ENCODE results near the gene RHBDL1. TPM values are rescaled to one million over a fixed set of nuclear protein-coding genes. Genes with fewer than 3 reads are reported as not detected.

RHBDL1 gene
- total RNA-seq, 2 donors from 2014 or later: 3.5 to 5.8 TPM

- Mint-ChIP-seq H3K4me1 (ENCODE audit: low read depth) (peaks cover 6% of the 10 kb centered on the region), H3K9me3 (no peaks in the 10 kb centered on the region), H3K27ac (no peak overlapping the region), H3K36me3 (ENCODE audit: insufficient read depth in 2 of 2) (peaks cover 1% of the 10 kb centered on the region in 2 donors), H3K4me3 (peak overlapping the region; percentile 78 to 88), H3K27me3 (ENCODE audit: low read depth) (no peaks in the 10 kb centered on the region)
- no peak for DNase-seq
- ATAC-seq (replicated peaks in 1 of 2): peak in 1 of 2 donors; percentile 2
Observed at GRCh38 chr16:694863-695354, 19.4 kb downstream of the RHBDL1 start.

DNA sequence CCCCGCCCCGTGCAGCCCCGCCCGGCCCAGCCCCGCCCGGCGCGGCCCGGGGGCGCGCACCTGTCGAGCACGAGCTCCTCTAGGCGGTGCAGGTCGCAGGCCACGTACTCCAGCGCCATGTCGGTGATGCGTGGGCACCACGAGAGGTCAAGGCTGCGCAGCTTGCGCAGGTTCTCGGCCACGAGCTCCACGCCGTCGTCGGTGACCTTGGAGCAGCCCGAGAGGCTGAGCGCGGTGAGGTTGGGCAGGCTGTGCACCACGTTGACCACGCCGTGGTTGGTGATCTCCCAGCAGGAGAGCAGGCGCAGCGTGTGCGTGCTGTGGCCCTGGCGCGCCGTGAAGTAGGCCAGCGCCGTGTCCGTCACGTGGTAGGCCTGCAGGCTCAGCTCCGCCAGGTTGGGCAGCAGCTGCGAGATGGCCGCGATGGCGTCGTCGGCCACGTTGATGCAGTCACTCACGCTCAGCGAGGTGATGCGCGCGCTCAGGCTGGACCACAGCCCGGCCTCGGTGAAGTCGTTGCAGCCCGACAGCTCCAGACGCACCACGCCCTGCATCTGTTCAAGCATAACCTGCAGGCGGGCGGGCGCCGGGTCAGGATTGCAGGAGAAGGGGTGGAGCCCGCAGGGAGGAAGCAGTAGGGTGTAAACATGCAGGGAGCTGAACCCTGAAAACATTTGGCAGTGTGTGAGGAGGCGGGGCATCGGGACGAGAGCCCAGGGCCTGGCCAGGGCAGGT, 20.1 kb downstream of the RHBDL1 start:
- Mint-ChIP-seq H3K36me3 (ENCODE audit: insufficient read depth in 2 of 2) (no peaks in the 10 kb centered on the region), H3K27ac (no peak overlapping the region), H3K4me1 (ENCODE audit: low read depth) (peaks cover 6% of the 10 kb centered on the region), H3K27me3 (ENCODE audit: low read depth) (no peaks in the 10 kb centered on the region), H3K4me3 (peak overlapping the region; percentile 88 to 90), H3K9me3 (no peaks in the 10 kb centered on the region)
- DNase-seq (peak; percentile 80 to 82), ATAC-seq (replicated peaks in 1 of 2) (peak; percentile 86 to 88)

- no peak for DNase-seq
- no peak for ATAC-seq (replicated peaks in 1 of 2)
- H3K9me3 Mint-ChIP-seq: no peaks in the 10 kb centered on the region
- H3K4me3 Mint-ChIP-seq: no peak overlapping the region
- no peaks in the 10 kb centered on the region for H3K36me3 Mint-ChIP-seq (ENCODE audit: insufficient read depth in 2 of 2)
- no peak overlapping the region for H3K27ac Mint-ChIP-seq
- H3K27me3 Mint-ChIP-seq (ENCODE audit: low read depth): peaks cover 23% of the 10 kb centered on the region
- H3K4me1 Mint-ChIP-seq (ENCODE audit: low read depth): peaks cover 6% of the 10 kb centered on the region
Observed at GRCh38 chr16:698911-699671, 23.6 kb downstream of the RHBDL1 start.

DNA sequence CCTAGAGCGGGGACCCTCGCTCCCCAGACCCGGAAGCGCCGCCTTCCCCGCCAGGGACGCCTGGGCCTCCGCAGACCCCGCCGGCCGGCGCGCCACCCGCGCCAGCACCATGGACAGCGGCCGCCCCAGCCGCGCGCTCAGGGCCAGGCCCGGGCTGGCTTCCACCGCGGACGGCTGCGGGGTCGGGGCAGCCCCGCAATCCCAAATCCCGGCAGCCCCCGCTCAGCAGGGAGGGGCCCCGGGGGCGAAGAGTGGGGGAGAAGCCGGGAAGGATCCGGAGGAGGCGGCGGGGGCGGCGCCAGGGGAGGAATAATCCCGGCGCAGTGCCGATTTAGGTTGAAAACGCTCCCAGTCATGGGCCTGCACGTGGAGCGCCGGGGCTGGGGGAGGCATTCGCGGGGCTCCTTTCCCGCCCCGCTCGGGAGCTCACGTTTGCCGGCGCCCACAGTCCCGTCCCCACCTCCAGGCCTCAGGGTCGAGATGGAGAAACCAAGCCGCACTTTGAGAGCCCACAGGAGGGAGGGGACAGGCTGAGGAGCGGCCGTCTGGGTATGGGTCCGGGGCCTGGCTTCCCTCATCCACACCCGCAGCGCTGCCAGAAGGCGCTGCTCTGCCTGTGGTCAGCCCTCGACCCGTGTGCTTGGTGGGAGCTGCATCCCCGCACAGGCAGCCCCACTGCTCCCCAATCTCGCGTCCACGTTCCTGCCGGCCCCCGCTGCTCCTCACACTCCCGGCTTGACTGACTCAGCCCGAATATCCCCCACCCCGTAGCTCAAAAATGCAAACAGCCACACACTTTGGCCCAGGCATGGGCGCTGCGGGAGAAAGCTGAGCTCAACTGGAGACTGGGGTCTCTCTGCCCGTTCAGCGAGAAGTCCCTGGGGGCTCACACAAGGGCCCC, 25.5 kb downstream of the RHBDL1 start:
- Mint-ChIP-seq H3K4me1 (ENCODE audit: low read depth) (no peaks in the 10 kb centered on the region), H3K27me3 (ENCODE audit: low read depth) (peaks cover 28% of the 10 kb centered on the region), H3K4me3 (no peak overlapping the region)

GRCh38 chr16:702341-702740, 26.9 kb downstream of the RHBDL1 start:
- no peak overlapping the region for H3K4me3 Mint-ChIP-seq
- no peaks in the 10 kb centered on the region for H3K36me3 Mint-ChIP-seq (ENCODE audit: insufficient read depth in 2 of 2)
- H3K27ac Mint-ChIP-seq: no peak overlapping the region

More for the DNA sequence above, 25.5 kb downstream of the RHBDL1 start:
- H3K36me3 Mint-ChIP-seq (ENCODE audit: insufficient read depth in 2 of 2): no peaks in the 10 kb centered on the region
- no peaks in the 10 kb centered on the region for H3K9me3 Mint-ChIP-seq
- peak; percentile 54 to 63 for DNase-seq
- ATAC-seq (replicated peaks in 1 of 2): peak; percentile 51 to 64
- no peak overlapping the region for H3K27ac Mint-ChIP-seq

DNA sequence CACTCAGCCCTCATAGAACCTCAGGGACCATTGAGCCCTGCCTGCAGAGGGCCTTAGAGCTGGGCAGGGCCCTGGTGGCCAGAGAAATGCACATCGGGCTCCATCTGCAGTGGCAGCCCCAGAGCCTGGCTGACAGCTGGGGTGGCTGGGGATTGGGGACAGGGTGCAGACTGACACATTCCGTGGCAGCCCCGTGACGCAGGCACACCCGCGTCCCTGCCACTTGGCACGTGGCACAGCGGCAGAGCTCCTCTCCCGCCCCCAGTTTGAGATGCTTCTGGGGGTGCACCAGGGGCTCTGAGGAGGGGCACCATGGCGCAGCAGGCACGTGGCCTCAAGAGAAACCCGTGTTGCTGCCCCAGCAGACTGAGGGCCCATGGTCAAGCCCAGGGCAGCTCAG, 27.9 kb downstream of the RHBDL1 start:
- no peak for DNase-seq
- Mint-ChIP-seq H3K27ac (no peak overlapping the region), H3K9me3 (no peaks in the 10 kb centered on the region), H3K27me3 (ENCODE audit: low read depth) (peaks cover 51% of the 10 kb centered on the region), H3K4me1 (ENCODE audit: low read depth) (no peaks in the 10 kb centered on the region), H3K36me3 (ENCODE audit: insufficient read depth in 2 of 2) (no peaks in the 10 kb centered on the region), H3K4me3 (no peak overlapping the region)
- no peak for ATAC-seq (replicated peaks in 1 of 2)

More at GRCh38 chr16:702341-702740, 26.9 kb downstream of the RHBDL1 start:
- H3K27me3 Mint-ChIP-seq (ENCODE audit: low read depth): peaks cover 40% of the 10 kb centered on the region
- no peaks in the 10 kb centered on the region for H3K9me3 Mint-ChIP-seq
- no peaks in the 10 kb centered on the region for H3K4me1 Mint-ChIP-seq (ENCODE audit: low read depth)
- no peak for DNase-seq
- no peak for ATAC-seq (replicated peaks in 1 of 2)

DNA sequence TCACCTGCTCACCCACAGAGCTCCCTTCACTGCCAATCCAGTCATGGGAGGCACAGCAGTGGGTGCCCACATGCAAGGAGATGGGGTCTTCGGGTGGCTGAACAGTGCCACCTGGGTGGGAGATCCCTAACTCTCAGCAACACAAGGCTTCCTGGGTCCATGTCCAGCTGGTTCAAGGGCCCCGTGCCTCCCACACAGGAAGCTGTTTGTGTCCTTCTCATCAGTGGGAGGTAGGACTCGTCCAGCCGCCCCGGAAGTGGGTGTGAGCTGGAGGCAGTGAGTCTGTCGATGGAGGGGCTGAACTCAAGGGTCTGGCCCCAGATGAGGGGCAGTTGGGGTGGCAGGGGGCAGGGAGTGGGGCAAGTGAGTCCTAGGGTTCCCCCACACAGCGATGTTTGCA, 28.6 kb downstream of the RHBDL1 start:
- DNase-seq (no peak), ATAC-seq (replicated peaks in 1 of 2) (no peak)
- Mint-ChIP-seq H3K4me1 (ENCODE audit: low read depth) (no peaks in the 10 kb centered on the region), H3K9me3 (no peaks in the 10 kb centered on the region), H3K4me3 (no peak overlapping the region), H3K36me3 (ENCODE audit: insufficient read depth in 2 of 2) (no peaks in the 10 kb centered on the region), H3K27ac (no peak overlapping the region), H3K27me3 (ENCODE audit: low read depth) (peaks cover 53% of the 10 kb centered on the region)

- peak overlapping the region in 1 of 2 donors; percentile 27 for H3K4me3 Mint-ChIP-seq
Observed at GRCh38 chr16:704552-705380, 29.3 kb downstream of the RHBDL1 start.

DNA sequence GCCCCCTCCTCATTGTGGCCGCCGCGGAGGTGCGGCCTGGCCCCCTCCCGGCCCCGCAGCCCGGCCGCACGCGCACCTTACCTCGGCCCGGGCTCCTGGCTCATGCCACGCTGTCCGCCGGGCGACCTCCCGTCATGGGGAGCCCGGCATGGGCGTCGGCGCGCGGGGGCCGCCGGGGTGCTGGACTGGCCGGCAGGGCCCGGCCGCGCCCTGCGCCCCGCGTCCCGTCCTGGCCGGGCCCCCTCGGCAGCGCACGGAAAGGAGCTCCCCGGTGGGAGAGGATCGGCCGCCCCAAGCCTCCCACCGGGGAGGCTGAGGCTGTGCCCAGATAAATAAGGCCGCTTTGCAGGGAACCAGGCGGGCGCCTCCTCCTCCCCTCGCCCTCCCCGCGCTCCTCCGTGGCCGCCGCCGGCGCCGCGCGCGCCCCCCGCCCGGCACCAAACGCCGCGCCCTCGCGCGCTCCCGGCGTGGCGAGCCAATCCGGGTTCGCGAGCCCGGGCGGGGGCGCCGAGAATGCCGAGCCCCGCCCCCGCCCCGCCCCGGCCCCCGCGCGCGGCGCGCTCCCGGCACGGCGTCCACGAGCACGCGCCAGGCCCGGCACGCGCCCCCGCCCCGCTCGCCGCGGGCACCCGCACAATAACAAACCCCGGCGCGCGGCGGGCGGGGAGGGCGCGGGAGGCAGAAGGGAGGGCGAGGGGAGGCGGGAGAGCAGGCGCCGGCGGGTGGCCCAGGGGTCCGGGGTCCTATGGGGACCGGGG, 30.1 kb downstream of the RHBDL1 start, which contains the start of gene FBXL16:
Gene FBXL16 (minus strand): TSS at position 371 of the 758 bp plus-strand sequence. CDS start 8,396 bp downstream, outside the sequence.
- DNase-seq: no peak
- H3K36me3 Mint-ChIP-seq (ENCODE audit: insufficient read depth in 2 of 2): no peaks in the 10 kb centered on the region

More at GRCh38 chr16:704552-705380, 29.3 kb downstream of the RHBDL1 start:
- no peak for DNase-seq
- no peak for ATAC-seq (replicated peaks in 1 of 2)
- Mint-ChIP-seq H3K9me3 (no peaks in the 10 kb centered on the region), H3K27me3 (ENCODE audit: low read depth) (peaks cover 53% of the 10 kb centered on the region), H3K4me1 (ENCODE audit: low read depth) (no peaks in the 10 kb centered on the region), H3K36me3 (ENCODE audit: insufficient read depth in 2 of 2) (no peaks in the 10 kb centered on the region), H3K27ac (no peak overlapping the region)

DNA sequence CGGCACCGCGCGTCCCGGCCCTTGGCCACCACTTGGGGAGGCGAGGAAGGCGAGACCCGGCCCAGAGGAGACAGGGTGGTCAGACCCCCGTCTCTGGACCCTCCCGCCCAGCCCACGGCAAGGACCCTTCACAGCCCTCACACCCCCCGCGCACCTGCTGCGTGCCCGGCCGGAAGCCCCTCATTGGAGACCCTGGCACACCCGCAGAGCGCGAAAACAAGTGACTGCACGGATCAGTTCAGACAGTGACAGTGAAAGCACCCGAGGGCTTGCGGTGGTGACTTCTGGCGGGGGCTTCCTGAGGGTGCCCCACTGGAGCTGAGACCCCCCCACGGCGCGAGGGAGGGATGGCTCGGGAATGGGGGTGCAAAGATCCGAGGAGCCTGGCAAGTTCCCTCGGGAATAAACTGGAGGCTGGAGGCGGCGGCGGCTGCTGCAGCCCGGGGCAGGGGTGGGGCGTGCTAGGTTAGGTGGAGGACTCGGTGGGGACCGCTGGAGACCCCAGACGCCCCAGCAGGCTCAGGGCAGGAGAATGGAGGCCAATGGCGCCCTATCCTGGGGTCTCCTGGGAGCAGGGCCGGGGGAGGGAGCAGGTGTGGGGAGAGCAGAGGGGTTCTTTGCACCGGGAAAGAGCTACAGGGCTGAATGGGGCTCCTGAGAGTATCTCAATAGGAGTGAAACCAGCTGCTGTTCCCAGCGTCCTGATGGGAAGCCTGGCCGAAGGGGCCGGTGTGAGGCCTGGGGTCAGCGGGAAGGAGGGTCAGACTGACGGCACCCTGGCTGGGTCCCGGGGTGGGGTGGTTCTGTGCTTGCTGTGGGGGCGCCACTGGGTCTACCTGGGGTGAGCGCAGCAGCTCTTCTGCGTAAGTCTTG, 31.0 kb downstream of the RHBDL1 start:
- no peak overlapping the region for H3K4me3 Mint-ChIP-seq
- peaks cover 49% of the 10 kb centered on the region for H3K27me3 Mint-ChIP-seq (ENCODE audit: low read depth)
- H3K9me3 Mint-ChIP-seq: no peaks in the 10 kb centered on the region
- no peak for DNase-seq
- no peak overlapping the region for H3K27ac Mint-ChIP-seq
- no peaks in the 10 kb centered on the region for H3K36me3 Mint-ChIP-seq (ENCODE audit: insufficient read depth in 2 of 2)
- H3K4me1 Mint-ChIP-seq (ENCODE audit: low read depth): no peaks in the 10 kb centered on the region
- ATAC-seq (replicated peaks in 1 of 2): no peak

More for the DNA sequence above, 30.1 kb downstream of the RHBDL1 start, which contains the start of gene FBXL16:
- Mint-ChIP-seq H3K9me3 (no peaks in the 10 kb centered on the region), H3K4me3 (no peak within 1 kb of the TSS), H3K27me3 (ENCODE audit: low read depth) (peaks cover 53% of the 10 kb centered on the region), H3K4me1 (ENCODE audit: low read depth) (no peaks in the 10 kb centered on the region), H3K27ac (no peak within 1 kb of the TSS)
- no peak for ATAC-seq (replicated peaks in 1 of 2)

GRCh38 chr16:707062-707538, 31.6 kb downstream of the RHBDL1 start:
- Mint-ChIP-seq H3K9me3 (no peaks in the 10 kb centered on the region), H3K27ac (no peak overlapping the region), H3K36me3 (ENCODE audit: insufficient read depth in 2 of 2) (no peaks in the 10 kb centered on the region), H3K4me3 (no peak overlapping the region), H3K4me1 (ENCODE audit: low read depth) (no peaks in the 10 kb centered on the region), H3K27me3 (ENCODE audit: low read depth) (peaks cover 42% of the 10 kb centered on the region)
- ATAC-seq (replicated peaks in 1 of 2) (no peak), DNase-seq (no peak)
